HG02678 (cell line): Measurements from ENCODE around the gene TEX9.

Source experiments
- ATAC-seq: cut with Tn5 transposase; IDR thresholded peaks from one replicate; pipeline ENCODE4 v1.9.1; 2021; ENCODE audit warnings: mild to moderate bottlenecking, moderate library complexity; ENCODE audit not compliant: unreplicated experiment

The TEX9 gene

DNA sequence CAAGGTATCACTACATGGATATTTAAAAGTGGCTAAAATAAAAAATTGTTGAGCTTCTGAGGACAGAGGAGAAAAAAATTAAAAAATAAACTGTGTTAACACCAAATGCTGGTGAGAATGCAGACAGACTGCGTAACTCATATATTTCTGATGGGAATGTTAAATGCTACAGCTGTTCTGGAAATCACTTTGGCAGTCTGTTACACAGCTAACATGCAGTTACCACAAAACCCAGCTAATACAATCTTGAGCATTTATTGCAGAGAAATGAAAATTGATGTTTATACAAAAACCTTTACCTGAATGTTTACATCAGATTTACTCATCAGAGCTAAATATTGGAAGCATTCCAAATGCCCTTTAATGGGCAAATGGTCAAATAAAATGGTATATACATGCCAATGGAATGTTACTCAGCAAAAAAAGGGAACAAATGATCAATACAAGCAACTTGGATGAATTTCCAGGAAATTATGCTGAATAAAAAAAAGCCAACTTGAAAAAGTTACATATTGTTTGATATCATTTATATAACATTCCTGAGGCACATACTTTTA is 75.1 kb downstream of the TEX9 start:
- ATAC-seq, result no peak

GRCh38 chr15:56442354-56442753 is 77.1 kb downstream of the TEX9 start:
- no peak for ATAC-seq

- ATAC-seq, result no peak
Observed at GRCh38 chr15:56445746-56446145, 80.5 kb downstream of the TEX9 start.

- ATAC-seq, result no peak
Observed at GRCh38 chr15:56454836-56455235, 89.6 kb downstream of the TEX9 start.

DNA sequence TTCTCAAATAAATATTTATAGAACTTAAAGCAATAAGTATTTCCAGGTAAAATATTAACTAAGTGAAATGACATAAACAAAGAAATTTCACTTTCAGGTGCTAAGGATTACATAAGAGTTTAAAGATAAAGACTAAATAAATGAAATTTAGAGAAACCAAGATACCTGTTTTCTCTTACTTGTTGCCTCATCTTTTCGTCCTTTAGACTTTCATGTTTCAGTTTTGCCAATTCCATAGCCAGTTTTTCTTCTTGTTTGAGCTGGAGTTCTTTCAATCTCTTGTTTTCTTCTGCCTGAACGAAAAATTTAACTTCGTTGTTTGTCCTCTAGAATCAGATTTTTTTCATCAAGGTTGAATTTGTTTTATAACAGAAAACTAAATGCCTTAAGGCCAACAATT is 91.0 kb downstream of the TEX9 start:
- no peak for ATAC-seq

DNA sequence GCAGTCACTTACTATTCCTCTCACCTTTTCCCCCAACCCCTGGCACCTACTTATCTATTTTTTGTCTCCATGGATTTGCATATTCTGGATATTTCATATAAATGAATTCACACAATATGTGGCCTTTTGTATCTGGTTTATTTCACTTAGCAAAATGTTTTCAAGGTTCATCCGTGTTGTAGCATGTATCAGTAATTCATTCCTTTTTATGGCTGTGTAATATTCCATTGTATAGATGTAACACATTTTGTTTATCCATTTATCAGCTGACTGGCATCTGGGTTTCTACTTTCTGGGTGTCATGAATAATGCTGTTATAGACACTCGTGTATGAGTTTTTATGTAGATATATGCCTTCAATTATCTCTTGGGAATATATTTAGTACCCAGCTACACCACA is 93.9 kb downstream of the TEX9 start:
- ATAC-seq, result no peak

DNA sequence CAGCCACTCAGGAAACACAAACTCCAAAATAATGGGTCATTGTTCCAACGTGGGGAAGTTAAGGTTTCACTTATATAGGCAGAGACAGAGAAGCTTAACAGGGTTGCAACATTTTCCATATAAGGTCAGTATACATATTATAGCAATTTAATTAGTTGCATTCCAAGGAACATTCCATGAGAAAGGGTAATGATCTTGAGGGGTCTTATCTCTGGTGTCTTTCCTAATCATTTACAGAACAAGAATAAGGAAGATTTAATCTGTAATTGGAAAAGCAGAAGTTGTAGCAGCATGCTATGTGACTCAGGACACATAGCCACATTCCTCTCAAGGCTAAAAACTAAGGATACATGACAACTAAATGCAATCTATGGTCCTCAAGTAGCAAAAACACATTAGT is 94.8 kb downstream of the TEX9 start:
- ATAC-seq, result no peak

DNA sequence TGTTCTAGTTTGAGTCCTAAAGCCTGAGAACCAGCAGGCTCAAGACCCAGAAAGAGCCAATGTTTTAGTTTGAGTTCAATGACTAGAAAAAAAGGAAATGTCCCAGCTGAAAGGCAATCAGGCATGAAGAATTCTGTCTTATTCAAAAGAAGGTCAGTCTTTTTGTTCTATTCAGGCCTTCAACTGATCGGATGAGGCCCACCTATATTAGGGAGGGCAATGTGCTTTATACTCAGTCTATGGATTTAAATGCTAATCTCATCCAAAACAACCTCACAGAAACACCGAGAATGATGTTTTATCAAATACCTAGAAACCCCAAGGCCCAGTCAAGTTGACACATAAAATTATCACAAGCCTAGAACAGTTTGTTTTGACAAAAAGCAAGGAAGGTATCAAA is 95.7 kb downstream of the TEX9 start:
- no peak for ATAC-seq

DNA sequence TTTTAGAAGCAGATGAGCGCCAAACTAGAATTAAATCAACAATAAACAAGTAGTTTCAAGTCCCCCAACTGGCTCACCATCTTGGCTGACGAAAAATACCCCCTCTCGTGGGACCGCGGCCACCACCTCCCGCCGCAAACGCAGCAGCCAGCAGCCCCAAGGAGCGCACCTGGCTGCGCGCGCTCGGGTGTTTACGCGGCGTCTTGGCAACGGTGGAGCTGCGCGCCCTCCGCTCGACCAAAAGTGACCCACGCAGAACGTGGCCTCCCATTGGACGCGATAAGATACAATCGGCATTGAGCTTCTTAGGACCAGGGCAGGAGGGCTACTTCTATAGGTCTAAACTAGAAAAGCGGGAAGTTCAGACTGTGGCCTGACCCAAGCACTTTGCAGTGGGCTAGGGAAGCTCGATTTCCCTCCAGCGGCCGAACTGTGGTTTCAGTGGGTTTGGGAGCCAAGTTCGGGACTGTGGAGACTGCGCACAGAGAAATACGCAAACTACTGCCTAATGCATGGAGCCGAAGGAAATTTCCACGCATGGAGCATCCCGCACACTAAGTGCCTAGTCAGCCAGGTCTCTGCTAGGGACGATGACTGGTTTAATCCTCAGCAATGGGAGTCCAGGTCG is 99.8 kb downstream of the TEX9 start, which contains the start of gene MNS1:
Gene MNS1 (minus strand): TSS at position 245 of the 628 bp plus-strand sequence. CDS start 165 bp downstream, at position 80.
- peak; percentile 100 for ATAC-seq

DNA sequence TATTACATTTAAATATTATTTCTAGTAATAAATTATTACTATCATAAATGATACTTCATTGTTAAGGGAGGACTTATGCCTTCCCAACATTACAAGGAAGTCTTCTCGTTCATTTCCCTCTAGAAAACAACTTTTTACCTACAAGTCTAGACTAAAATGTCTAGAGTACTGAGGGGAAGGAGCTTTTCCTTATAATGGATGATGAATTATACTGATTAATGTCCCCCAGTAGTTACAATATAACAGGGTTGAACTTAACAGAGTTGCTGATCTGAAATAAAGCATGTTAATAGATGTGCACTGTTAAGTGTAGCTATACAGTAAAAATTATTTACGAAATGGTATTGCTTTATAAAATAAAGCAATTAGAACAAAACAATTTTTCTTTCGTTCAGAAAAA is 102.4 kb downstream of the TEX9 start:
- ATAC-seq, result no peak

GRCh38 chr15:56468401-56468800 is 103.2 kb downstream of the TEX9 start:
- ATAC-seq, result peak; percentile 46

- no peak for ATAC-seq
Observed at GRCh38 chr15:56469483-56469882, 104.3 kb downstream of the TEX9 start.

- no peak for ATAC-seq
Observed at GRCh38 chr15:56471440-56472069, 106.3 kb downstream of the TEX9 start.

- ATAC-seq, result no peak
Observed at GRCh38 chr15:56472278-56472677, 107.1 kb downstream of the TEX9 start.

DNA sequence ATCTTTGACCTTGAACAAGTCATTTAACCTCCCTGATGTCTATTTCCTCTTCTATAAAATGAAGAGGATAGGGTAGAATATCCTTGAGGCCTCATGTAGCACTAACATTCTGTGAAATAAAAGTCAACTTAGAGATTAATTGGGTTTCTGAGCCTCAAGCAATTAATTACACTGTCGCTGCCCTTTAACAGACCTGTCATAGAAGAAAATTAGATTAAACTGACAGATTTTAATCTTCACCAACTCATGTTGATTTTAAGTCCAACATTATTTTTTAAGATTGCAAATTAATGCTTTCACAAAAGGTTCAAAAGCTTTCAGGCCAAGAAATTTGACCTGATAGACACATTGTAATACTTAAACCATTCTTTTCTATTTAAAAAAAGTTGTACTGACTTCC is 107.8 kb downstream of the TEX9 start:
- ATAC-seq, result no peak

DNA sequence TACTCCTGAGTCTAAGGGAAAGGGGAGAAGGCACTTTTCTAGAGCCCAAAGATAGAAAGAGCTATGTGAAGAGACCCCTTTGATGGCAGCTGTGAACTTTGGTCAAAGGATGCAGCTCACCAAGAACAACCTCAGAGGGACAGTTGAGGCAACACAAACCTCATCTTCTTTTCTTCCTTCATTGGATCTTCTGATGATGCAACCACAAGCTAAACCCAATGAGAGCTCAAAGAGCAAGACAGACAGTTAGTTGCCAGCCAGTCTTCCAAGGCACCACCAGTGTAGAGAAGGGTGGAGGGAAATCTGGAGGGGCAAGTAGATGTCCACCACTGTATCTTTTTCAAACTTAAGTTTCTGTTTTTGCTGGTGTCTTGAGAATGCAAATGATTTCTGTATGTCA is 110.1 kb downstream of the TEX9 start:
- no peak for ATAC-seq
